HG03342 (cell line): ENCODE data around the gene PRPF19.

Source experiments
- ATAC-seq: cut with Tn5 transposase; IDR thresholded peaks from one replicate; pipeline ENCODE4 v1.9.1; 2021; ENCODE audit warnings: mild to moderate bottlenecking, moderate library complexity; ENCODE audit not compliant: unreplicated experiment

Gene PRPF19

DNA sequence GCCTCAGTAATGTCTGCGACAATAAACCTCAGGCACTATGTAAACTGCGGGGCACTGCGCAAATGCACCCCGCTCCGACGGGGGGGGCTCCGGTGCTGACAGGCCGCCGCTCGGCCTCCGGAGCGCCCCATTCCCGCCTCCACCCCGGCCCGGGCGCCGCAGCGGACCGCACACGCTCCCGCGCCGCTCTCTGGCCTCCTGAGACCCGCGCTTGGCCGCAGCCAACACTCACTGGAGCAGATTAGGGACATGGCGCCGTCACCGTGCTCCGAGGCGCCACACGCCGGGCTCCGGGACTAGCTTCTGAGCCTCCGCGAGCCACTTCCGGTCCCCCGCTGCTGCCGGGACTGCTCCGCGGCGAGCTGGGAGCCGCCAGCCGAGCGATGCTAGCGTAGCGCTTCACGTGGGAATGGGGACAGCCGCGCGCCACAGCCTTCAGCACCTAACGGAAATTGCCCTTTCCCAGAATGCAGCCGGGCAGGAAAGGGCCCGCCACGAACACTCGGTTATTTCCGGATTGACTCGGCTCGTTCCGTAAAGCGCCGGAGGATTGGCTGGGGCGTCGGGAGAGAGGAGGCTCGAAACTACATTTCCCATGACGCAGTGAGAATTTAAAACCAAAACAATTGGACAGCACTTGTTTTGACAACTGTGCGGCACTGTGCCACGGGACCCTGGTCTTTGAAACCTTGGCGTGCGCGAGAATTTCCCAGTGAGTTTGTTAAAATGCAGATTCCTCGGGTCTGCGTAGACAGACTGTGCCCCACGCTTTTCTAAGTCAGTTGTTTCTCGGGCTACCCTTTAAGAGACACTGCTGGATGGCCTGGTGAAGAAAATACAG lies at the start of gene PRPF19:
Gene PRPF19 (minus strand): TSS at position 454 of the 841 bp plus-strand sequence. CDS start 203 bp downstream, at position 251.
- peak; percentile 68 for ATAC-seq

DNA sequence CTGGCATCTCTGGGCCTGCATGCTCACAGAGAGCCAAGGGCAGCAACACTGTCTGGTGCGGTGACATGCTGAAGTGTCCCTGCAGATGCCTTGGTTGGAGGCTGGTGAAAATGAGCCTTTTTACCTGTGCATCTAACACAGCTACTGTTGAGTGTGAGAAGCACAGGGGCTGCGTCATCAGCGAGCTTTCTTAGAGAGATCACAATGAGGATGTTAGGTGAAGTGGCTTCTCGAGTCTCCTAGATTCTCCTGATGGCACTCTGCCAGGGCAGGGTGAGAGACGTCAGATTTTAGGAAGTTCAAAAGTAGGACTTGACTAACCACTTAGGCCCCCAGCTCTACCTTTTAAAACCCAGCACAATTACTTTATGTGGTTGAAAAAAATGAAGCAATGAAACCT lies 49.2 kb upstream of the PRPF19 start:
- no peak for ATAC-seq

DNA sequence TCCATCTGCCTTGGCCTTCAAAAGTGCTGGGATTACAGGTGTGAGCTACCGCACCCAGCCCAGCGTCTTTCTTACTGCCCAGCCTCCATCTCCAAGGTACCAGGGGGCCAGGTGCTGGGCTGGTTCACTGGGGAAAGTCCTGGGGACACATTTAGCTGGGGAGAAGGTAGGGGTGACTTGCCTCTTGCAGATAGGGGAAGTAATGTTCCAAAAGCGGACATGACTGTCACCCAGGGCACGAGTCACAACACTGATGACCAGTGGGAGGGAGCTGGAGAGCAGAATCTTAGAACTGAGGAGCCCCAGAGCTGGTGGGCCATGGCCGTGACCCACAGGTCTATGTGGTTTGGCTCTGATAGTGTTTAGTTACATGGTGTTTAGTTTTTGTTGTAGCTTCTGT lies 48.0 kb upstream of the PRPF19 start:
- no peak for ATAC-seq

DNA sequence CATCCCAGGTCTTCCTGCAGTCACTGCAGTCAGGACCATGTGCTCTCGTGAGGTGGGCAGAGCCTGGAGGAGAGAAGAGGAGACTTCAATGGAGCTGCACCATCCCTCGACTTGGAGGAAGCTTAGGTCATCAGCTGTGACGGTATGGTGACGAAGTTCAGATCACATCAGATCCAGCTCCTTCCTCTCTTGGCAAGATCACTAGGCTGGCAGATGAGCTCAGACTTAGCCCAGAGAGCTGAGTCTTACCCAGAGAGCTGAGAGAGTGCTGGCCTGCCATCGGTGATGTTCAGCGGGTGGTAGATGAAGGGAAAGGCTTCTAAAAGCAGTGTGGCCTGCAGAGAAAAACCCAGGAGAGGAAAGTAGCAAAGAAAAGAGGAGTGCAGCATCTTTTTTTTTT lies 47.4 kb upstream of the PRPF19 start:
- ATAC-seq = no peak

DNA sequence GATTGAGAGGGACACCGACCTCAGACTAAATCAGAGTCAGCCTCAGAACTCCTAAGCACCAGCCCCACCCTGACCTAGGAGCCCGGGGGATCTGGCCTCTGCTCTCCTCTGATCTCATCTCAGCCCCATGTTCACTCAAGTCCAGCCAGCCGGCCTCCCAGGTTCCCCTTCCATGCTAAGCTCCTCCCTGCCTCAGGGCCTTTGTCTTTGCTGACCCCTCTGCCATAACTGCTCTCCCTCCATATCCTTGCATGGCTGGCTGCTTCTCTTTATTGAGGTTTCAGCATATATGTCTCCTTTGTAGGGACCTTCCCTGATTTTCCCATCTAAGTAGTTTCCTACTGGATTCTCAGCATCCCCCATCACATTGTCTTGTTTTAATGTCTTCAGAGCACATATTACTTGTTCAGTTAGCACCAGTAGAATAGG lies 46.4 kb upstream of the PRPF19 start:
- ATAC-seq = no peak

DNA sequence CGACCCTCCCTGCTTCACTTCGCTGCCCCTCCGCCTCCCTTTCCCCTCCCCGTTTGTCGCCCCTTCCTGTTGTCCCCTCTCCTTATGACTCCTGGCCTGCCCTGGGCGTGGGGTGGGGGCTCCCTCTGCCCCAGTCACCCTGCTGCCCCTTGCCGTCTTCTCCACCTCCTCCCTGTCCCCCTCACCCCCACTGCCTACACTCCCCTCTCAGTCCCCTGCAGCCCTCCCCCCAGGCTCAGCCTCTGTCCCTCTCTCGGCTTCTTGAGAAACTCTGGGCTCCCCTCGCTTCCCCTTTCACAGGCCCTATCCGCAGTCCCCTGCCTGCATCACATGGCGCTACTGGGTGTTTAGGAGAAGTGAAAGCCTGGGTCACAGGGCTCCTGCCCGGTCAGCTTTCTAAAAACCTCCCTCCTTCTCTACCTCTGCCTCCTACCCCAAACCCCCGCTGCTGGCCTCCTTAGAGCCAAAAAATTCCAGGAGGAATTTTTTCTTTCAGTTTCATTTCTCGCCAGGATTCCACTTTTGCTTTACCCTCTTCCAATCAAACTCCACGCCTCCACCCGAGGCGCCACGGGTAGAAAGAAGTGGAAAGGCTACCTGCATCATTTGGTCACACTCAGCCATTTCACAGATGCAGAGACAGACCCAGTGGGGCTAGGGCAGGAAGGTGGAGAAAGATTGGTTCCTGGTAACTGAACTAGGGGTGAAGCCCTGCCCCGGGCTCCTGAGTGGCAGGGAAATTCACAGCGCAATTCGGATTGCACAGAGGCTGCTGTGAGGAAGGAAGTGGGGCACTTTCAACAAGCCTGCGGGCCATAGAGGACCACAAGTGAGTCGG lies 45.7 kb upstream of the PRPF19 start, which contains the start of gene SLC15A3:
Gene SLC15A3 (minus strand): TSS at position 273 of the 838 bp plus-strand sequence. CDS start 625 bp downstream, outside the sequence.
- peak; percentile 72 for ATAC-seq

DNA sequence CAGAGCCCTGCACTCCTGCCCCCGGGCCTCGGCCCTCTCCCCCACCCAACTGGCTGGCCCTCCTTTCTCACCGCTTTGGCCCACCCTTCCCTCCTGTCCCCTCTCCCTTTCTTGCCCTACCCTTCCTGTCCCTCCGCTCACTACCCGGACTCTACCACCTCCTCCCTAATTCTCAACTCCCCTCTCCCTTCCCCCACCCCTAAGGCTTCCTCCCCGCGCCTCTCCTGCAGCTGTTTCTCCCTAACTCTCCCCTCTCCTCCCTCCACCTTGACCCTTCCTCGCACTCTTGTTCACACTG lies 45.2 kb upstream of the PRPF19 start:
- ATAC-seq = no peak

DNA sequence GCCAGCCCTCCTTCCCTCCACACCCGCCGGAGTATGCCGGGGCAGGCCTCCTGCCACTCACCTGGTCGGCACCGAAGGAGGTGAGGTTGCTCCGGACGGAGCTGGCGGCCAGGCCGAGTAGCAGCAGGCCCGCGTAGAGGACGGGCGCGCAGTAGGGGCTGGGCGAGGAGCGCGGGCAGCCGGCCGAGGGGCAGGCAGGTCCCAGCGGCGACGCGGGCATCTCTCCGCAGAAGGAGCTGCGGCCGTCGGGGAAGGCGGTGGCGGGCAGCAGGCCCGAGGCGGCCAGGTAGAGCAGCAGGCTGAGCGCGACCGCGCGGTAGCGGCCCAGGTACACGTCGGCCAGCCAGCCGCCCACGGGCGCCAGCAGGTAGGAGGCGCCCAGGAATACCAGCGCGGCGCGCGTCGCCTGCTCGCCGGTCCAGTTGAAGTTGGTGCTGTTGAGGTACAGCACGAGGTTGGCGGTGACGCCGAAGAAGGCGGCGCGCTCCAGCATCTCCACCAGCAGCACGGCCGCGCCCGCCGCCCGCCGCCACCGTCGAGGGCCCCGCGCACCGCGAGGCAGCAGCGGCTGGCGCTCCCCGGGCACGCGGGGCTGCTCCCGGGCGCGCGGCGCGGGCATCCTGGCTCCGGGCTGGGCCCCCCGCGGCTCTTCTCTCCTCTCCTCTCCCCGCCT lies 44.7 kb upstream of the PRPF19 start:
- no peak for ATAC-seq

DNA sequence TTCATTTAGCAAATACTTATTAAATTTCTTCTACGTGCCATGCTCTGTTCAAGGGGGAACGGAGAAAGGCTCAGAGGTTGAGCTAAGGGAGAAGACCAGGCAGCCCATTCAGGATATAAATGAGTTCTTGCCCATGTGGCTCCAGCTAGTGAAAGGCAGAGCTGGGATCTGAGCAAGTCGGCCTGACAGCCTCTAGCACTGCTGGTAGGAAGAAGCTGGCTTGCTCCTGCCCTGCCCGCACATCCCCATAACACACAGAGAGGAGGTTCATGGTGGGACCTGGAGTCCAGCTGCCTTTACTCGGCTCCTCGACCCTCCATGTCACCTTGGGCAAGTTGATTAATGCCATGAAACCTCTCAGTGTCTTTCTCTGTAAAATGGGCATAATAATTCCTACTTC lies 43.6 kb upstream of the PRPF19 start:
- no peak for ATAC-seq

DNA sequence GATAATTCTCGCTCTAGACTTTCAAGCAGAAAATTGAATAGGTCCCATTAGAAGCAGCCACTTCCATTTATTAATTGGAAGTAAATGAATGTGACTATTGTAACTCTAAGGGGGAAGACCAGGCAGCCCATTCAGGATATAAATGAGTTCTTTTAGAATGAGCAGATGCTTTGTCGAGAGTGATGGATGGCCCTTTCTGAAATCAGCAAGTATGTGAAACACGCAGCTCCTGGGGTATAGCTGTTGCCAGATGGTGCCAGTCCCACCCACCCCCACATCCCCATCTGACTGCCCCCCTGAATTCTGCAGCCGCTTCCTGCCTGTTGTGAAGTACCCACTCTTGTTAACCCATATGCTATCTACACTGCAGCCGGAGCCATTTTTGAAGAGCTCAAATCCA lies 41.9 kb upstream of the PRPF19 start:
- ATAC-seq = no peak

DNA sequence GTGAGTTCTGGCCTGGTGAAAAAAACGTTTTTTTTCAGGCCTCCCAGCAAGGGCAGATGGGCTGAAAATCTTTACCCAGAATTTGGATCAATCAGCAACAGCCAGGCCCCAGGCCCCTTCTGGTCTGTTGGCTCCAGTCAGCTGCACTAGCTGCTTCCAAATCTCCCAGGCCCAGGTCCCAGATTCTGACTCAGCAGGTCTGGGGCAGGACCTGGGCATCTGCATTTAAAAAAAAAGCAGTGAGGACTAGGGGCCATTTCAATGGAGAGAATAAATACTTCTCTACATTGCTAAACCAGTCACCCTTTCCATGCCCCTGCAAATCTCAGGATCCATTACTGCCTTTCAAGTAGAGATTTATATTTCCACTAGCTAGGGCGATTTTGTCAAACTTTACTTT lies 41.3 kb upstream of the PRPF19 start:
- no peak for ATAC-seq

DNA sequence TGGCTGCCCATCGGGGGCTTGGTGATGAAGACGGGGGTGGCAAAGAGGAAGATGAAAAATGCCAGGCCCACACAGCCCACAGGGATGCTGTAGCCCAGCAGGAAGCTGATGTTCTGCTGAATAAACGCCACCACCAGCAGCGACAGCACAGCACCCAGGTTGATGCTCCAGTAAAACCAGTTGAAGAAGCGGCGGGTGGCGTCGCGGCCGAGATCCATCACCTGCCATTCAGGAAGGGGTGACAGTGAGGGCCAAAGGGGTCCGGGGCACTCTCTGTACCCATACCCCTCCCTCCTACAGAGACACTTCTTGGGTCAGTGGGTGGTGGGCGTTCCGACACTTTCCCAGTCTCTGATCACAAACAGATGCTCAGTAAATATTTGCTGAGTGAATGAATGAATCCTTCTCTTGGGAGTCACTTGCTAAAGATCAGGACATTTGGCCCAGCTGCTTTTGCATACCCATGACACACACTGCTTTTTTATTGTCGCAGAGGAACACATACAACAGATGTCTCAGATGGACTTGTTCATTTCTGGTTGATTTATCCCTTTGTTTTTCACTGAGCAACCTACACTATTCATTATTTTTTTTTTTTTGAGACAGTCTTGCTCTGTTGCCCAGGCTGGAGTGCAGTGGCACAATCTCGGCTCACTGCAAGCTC lies 40.3 kb upstream of the PRPF19 start:
- ATAC-seq = no peak

DNA sequence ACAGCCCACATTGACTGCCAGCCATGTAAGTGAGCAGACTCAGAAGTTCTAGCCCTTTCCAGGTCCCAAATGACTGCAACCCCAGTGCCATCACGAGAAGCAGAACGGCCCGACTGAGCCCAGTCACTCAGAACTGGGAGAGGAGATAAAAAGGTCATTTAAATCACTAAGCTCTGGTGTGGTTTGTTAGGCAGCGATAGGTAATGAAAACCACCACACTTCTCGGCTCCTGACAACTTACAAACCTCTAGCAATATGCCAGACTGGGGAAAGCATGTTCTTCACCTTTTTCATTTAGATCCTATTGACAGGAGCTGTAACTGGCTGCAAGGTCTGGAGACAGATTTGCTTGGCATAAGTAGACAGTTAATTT lies 38.9 kb upstream of the PRPF19 start:
- ATAC-seq = no peak

DNA sequence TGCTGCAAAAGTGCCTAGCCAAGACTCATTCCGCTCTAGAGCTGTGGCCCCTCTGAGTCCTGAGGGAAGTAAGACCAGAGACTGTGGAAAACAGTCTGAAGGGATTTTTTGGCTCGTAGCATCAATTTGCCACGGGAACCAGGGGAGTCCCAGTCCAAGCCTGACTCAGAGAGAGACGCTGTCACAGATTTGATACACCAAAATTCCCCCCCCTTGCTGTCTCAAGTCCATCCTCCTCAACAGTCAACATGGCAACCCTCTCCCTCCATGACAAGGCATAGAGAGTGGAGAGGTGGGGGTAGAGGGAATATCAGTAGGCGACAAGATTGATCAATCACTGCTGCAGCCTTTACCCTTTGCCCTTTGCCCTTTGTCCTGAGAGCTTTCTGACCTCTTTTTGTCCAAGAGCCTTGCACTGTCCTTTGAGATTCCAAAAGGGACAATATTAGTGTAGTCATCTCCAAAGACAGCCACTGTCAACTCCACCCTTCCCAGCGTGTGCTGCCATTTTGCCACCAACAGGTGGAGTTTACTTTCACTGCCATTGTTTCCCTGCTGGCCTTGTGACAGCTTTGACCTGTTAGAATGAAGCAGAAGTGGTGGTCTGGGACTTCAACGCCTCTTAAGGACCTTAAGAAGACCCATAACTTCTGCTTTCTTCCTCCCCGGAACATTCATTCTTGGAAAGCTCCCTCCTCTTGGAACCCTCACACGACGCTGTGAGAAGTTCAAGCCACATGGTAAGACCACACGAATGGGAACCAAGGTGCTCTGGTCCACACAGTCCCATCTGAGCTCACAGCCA lies 38.3 kb upstream of the PRPF19 start:
- ATAC-seq = no peak

DNA sequence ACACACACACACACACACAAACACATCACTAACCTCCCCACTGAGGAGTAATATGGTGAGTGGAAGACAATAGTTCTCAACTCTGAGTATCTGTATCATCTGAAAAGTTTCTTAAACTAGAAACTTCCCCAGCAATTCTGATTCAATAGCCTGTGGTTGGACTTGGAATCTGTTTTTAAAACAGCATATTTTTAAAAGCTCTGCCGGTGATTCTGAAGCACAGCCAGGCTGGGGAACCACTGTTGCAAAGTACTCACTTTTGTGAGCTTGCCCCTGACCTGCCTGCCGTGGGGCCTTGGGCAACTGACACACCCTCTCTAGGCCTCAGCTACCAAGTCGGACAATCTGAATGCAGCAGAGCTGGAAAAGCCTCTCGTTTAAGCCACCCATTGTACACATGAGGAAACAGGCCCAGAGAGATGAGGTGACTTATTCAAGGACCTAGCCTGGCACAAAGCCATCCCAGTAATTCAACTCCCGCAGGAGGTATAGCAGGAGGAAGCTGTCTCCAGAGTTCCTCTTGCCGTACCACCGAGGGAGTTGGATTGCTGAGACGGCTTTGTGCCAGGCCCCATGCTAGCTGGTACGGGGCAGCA lies 36.7 kb upstream of the PRPF19 start:
- no peak for ATAC-seq

DNA sequence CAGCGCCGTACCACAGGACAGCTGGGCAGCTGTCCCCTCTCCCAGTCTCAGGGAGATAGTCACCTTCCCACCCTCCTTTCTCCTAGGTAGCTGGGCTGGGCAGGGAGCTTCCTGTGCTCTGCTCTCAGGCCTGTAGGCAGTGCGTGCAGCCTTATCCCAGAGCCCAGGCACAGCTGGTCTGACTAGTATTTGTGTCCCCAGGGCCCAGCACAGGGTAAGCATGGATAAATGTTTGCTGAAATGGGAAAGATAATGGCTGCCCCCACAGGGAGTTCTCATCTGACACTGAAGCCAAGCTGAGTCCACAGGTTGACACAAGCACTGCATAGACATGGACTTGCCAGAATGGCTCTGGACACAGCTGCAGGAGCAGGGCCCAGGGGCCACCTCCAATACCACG lies 35.8 kb upstream of the PRPF19 start:
- ATAC-seq = no peak

DNA sequence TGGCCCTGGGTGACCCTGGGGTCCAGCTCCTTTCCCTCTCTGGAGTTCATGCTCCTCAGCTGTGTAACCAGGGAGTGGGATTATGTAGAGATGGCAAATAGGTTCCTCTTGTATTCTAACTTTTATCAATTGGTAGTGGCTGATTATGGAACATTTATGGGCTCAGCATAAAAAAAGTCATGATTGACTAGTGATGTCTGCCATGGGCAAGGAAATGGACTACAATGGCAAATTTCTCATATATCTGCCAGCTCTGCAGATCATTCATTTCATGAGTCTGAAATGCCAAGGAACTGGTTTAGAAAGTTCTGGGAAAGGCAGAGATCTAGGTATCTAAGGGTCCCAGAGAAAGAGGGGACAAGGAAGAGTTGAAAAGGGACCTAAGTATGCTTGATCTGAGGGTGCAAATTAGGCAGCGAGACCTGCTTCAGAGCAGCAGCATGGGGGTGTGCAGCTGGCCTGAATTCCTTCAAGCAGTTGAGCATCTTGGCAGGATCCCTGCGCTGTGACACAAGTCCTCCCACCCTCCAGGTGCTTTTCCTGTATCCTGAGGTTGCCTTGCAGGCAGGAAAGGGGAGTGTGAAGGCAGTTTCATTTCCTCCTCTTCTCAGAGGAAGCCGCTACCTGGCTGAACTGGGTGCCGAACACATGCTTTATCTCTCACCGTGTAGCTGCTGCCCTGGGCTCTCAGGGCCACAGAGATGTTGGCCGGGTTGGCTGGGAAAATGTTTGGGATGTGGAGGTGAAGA lies 35.2 kb upstream of the PRPF19 start:
- no peak for ATAC-seq

DNA sequence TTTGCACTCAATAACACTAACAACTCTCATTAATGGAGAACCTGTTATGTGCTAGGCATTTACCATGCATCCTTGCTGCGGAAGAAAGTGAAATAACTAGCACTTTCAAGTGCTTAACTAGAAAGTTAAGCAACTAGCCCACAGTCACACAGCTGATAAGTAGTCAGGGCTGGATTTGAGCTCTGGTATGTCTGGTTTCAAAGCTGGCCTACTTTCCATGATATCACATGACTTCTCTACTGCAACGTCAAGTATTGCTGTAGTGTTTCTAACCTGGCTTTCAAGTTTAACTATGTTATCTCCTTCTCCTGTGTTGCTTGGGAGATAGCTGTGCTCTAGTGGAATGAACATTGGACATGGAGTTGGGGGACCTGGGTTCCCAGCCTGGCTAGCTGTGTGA lies 33.5 kb upstream of the PRPF19 start:
- ATAC-seq = no peak

DNA sequence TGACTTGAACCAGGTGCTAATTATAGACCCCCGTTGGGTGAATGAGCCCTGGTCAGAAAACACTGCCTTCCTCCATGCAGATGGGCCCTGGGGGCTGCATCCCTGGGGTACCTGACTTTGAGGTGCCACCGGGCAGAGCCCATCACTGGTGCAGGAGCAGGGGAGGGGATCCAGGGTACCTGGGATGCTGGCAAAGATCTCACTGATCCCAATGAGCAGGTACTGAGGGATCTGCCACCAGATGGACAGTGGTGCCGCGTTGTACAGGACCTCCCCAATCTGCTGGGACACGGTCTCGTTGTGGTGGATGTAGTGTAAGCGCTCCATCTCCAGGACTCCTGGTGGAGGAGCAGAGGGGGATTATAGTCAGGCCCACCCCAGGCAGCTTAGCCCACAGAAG lies 32.9 kb upstream of the PRPF19 start:
- ATAC-seq = no peak
